ENCODE data around the gene VCL.
A peak's percentile ranks its signal among the peaks of the same experiment; 100 is the strongest.
"Not testable (repeated sequence)": the region's sequence is repeated elsewhere in the genome, so short reads cannot be mapped to it uniquely, and the experiment has no call there.

The VCL gene

GRCh38 chr10:73997787-73998622 lies at the start of gene VCL:
TSS of gene VCL (plus strand) at chr10:73998116. CDS start at chr10:73998208, 92 bp downstream.
- DNase-seq (ENCODE audit: low read depth, low spot score), result peak; percentile 81
- H3K27ac ChIP-seq, result peak within 1 kb of the TSS; percentile 94

- no peak overlapping the region for H3K27ac ChIP-seq
- no peak for DNase-seq (ENCODE audit: low read depth, low spot score)
These were observed 48.8 kb upstream of the VCL start for GRCh38 chr10:73948947-73949633.

- no peak overlapping the region for H3K27ac ChIP-seq
- DNase-seq (ENCODE audit: low read depth, low spot score), result no peak
These were observed 47.6 kb upstream of the VCL start for GRCh38 chr10:73950155-73950948.

- DNase-seq (ENCODE audit: low read depth, low spot score), result no peak
These were observed 44.3 kb upstream of the VCL start for GRCh38 chr10:73953665-73954064.

GRCh38 chr10:73954737-73955136 lies 43.2 kb upstream of the VCL start:
- no peak for DNase-seq (ENCODE audit: low read depth, low spot score)
- no peak overlapping the region for H3K27ac ChIP-seq

More at GRCh38 chr10:73953665-73954064, 44.3 kb upstream of the VCL start:
- H3K27ac ChIP-seq, result no peak overlapping the region

- no peak overlapping the region for H3K27ac ChIP-seq
These were observed 42.2 kb upstream of the VCL start for GRCh38 chr10:73955719-73956118.

GRCh38 chr10:73956476-73957359 lies 41.2 kb upstream of the VCL start:
- peak overlapping the region; percentile 9 for H3K27ac ChIP-seq

More at GRCh38 chr10:73955719-73956118, 42.2 kb upstream of the VCL start:
- DNase-seq (ENCODE audit: low read depth, low spot score), result no peak

GRCh38 chr10:73959484-73960243 lies 38.3 kb upstream of the VCL start:
- no peak overlapping the region for H3K27ac ChIP-seq
- no peak for DNase-seq (ENCODE audit: low read depth, low spot score)

More at GRCh38 chr10:73956476-73957359, 41.2 kb upstream of the VCL start:
- DNase-seq (ENCODE audit: low read depth, low spot score), result no peak

GRCh38 chr10:73962386-73962785 lies 35.5 kb upstream of the VCL start:
- DNase-seq (ENCODE audit: low read depth, low spot score), result no peak
- no peak overlapping the region for H3K27ac ChIP-seq

GRCh38 chr10:73963533-73963932 lies 34.4 kb upstream of the VCL start:
- not testable (repeated sequence) for H3K27ac ChIP-seq; DNase-seq (ENCODE audit: low read depth, low spot score)

GRCh38 chr10:73964743-73965142 lies 33.2 kb upstream of the VCL start:
- H3K27ac ChIP-seq, result peak overlapping the region; percentile 83
- no peak for DNase-seq (ENCODE audit: low read depth, low spot score)

- H3K27ac ChIP-seq, result peak overlapping the region; percentile 83
- not testable (repeated sequence) for DNase-seq (ENCODE audit: low read depth, low spot score)
These were observed 32.5 kb upstream of the VCL start for GRCh38 chr10:73965267-73965889.

- peak; percentile 22 for DNase-seq (ENCODE audit: low read depth, low spot score)
- peak overlapping the region; percentile 83 for H3K27ac ChIP-seq
These were observed 31.8 kb upstream of the VCL start for GRCh38 chr10:73965890-73966768.

GRCh38 chr10:73967022-73967429 lies 30.9 kb upstream of the VCL start:
- peak overlapping the region; percentile 83 for H3K27ac ChIP-seq
- DNase-seq (ENCODE audit: low read depth, low spot score), result no peak

GRCh38 chr10:73967544-73967943 lies 30.4 kb upstream of the VCL start:
- H3K27ac ChIP-seq, result no peak overlapping the region
- no peak for DNase-seq (ENCODE audit: low read depth, low spot score)

- DNase-seq (ENCODE audit: low read depth, low spot score), result no peak
- H3K27ac ChIP-seq, result no peak overlapping the region
These were observed 29.8 kb upstream of the VCL start for GRCh38 chr10:73968098-73968521.

GRCh38 chr10:73969224-73969841 lies 28.6 kb upstream of the VCL start:
- no peak for DNase-seq (ENCODE audit: low read depth, low spot score)
- H3K27ac ChIP-seq, result no peak overlapping the region

Data from epithelial cell of prostate (primary cell).